Left lung (tissue), 10 donors: ENCODE data around the gene PPP1R14D. TPM values are rescaled to one million over a fixed set of nuclear protein-coding genes. Genes with fewer than 3 reads are reported as not detected.

Experiments used
- ATAC-seq: fragments of 200-7000 bp; cut with Tn5 transposase; one replicate; pipeline ENCODE4 v1.9.1; 2020; ENCODE audit warnings: moderate library complexity
- DNase-seq, 4 donors: peaks; one replicate each; pipeline ENCODE4 v3.0.0-alpha.2; 2013 to 2020
- H3K27ac ChIP-seq, 2 donors: fragments of 200-600 bp; sonication (generic) in 1 of 2; one replicate each; pipeline versions ENCODE4 v1.5.0 to v1.8.0; 2020 to 2021
- H3K27me3 ChIP-seq, 2 donors: fragments of 200-600 bp; sonication (generic) in 1 of 2; one replicate each; pipeline versions ENCODE4 v1.5.0 to v1.8.0; 2020 to 2021
- H3K36me3 ChIP-seq, 2 donors: fragments of 200-600 bp; sonication (generic) in 1 of 2; one replicate each; pipeline versions ENCODE4 v1.5.0 to v1.8.0; 2020 to 2021
- H3K4me1 ChIP-seq, 2 donors: fragments of 200-600 bp; one replicate each; pipeline ENCODE4 v1.8.0; 2021
- H3K4me3 ChIP-seq, 2 donors: fragments of 200-600 bp; sonication (generic) in 1 of 2; one replicate each; pipeline versions ENCODE4 v1.5.0 to v1.8.0; 2020 to 2021; ENCODE audit warnings: mild to moderate bottlenecking in 1 of 2
- H3K9me3 ChIP-seq, 2 donors: fragments of 200-600 bp; sonication (generic) in 1 of 2; one replicate each; pipeline versions ENCODE4 v1.5.0 to v1.8.0; 2020 to 2021
- intact Hi-C, 2 donors: fragments of 100-400 bp; cut with DNase I; formaldehyde crosslinking; loops; one replicate each; pipeline versions ENCODE4 v1.11.2 to v1.14.2; 2022
- polyA plus RNA-seq, 6 donors: library from polyadenylated mRNA; unstranded; fragments of 120-200 nt; gene quantifications; one replicate each; pipeline ENCODE4 v1.2.1, GENCODE V29; 2013; ENCODE audit not compliant: insufficient read length in 6 of 6
- total RNA-seq, 2 donors: library from RNA; stranded (reverse); fragmentation: NEBNext Ultra II Directional; extraction: Animal tissue kit (Norgen Biotek cat#: 25700); gene quantifications; one replicate each; pipeline ENCODE4 v1.2.1, GENCODE V29; 2021
- TF ChIP-seq, protein P1 (sequence below), 2 donors: fragments of 200-600 bp; sonication (generic) in 1 of 2; IDR thresholded peaks; one replicate each; pipeline versions ENCODE4 v1.5.0 to v1.8.0; 2021; ENCODE audit warnings: antibody characterized with exemption in 2 of 2
- donor health status: DM: no; HTN: yes; CAD: no.
- donor health status: DM: no; HTN: no; CAD: no.

Gene PPP1R14D
- total and polyA plus RNA-seq, 8 donors: 0.20 to 0.50 (median 0.38) TPM; not detected in 1

DNA sequence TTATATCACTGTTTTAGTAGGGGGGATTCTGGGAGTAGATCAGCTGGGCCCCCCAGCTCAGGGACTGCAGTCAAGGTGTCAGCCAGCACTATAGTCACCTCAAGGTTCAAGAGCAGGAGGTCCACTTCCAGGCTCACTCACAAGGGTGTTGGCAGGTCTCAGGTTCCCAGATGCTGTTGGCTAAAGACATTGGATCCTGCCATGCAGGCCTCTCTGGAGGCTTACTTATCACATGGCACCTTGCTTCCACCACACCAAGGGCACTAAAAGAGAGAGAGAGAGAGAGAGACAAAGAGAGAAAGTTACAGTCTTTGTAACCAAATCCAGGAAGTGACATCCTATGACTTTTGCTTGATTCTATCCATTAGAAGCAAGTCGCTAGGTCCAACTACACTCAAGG is 7.5 kb upstream of the PPP1R14D start:
- DNase-seq: no peak
- H3K27ac ChIP-seq: no peak overlapping the region
- no peaks in the 10 kb centered on the region for H3K4me1 ChIP-seq
- intact Hi-C loops: no loop called here
- ATAC-seq: no peak
- no peaks in the 10 kb centered on the region for H3K27me3 ChIP-seq
- H3K4me3 ChIP-seq: no peak overlapping the region
- H3K9me3 ChIP-seq: no peaks in the 10 kb centered on the region
- H3K36me3 ChIP-seq: no peaks in the 10 kb centered on the region
- TF ChIP-seq, protein P1, sequence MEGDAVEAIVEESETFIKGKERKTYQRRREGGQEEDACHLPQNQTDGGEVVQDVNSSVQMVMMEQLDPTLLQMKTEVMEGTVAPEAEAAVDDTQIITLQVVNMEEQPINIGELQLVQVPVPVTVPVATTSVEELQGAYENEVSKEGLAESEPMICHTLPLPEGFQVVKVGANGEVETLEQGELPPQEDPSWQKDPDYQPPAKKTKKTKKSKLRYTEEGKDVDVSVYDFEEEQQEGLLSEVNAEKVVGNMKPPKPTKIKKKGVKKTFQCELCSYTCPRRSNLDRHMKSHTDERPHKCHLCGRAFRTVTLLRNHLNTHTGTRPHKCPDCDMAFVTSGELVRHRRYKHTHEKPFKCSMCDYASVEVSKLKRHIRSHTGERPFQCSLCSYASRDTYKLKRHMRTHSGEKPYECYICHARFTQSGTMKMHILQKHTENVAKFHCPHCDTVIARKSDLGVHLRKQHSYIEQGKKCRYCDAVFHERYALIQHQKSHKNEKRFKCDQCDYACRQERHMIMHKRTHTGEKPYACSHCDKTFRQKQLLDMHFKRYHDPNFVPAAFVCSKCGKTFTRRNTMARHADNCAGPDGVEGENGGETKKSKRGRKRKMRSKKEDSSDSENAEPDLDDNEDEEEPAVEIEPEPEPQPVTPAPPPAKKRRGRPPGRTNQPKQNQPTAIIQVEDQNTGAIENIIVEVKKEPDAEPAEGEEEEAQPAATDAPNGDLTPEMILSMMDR (IDR thresholded peaks at IDR 0.05): no peak

DNA sequence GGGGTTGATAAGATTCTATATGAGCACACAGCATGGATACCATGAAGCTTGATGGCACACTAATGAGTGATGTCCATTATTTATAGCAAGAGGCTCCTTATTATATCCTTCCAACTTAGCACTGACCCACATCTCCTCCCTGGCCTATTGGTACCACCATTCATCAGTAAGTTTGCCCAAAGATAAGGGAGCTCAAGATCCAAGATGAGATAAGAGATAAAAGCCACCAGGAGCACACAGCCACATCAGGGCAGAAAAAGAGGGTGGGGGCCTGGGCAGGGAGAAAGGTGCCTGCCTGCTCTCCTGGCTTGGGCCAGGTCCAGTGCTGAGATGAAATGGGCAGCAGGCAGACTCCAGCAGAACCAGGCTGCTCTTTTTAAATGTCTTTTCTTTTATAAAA is 4.4 kb upstream of the PPP1R14D start:
- ATAC-seq: no peak
- intact Hi-C loops: no loop called here
- TF ChIP-seq, protein P1 (IDR thresholded peaks at IDR 0.05): no peak
- Histone ChIP-seq H3K36me3 (no peaks in the 10 kb centered on the region), H3K9me3 (no peaks in the 10 kb centered on the region), H3K27me3 (no peaks in the 10 kb centered on the region), H3K4me3 (no peak overlapping the region), H3K27ac (no peak overlapping the region), H3K4me1 (no peaks in the 10 kb centered on the region)
- DNase-seq: no peak

DNA sequence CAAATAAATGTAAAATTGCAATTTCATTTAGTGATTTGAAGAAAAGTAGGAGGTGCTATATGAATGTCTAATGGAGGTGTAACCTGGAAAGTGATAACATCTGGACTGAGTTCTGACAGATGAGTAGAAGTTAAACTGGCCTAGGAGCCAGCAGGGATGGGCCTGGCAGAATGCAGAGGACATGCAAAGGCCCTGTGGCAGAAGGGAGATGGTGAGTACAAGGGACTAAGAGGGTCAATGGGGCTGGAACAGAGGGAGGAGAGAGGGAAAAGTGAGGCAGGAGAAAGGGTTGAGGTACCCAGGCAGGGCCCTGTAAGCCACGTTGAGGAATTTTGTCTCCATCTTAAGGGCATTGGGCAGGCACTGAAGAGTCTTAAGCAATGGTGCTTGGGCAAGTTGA is 3.4 kb upstream of the PPP1R14D start:
- H3K9me3 ChIP-seq: no peaks in the 10 kb centered on the region
- H3K27ac ChIP-seq: no peak overlapping the region
- H3K4me3 ChIP-seq: no peak overlapping the region
- no peaks in the 10 kb centered on the region for H3K4me1 ChIP-seq
- intact Hi-C loops: no loop called here
- DNase-seq: no peak
- no peaks in the 10 kb centered on the region for H3K36me3 ChIP-seq
- TF ChIP-seq, protein P1 (IDR thresholded peaks at IDR 0.05): no peak
- no peaks in the 10 kb centered on the region for H3K27me3 ChIP-seq
- ATAC-seq: no peak

DNA sequence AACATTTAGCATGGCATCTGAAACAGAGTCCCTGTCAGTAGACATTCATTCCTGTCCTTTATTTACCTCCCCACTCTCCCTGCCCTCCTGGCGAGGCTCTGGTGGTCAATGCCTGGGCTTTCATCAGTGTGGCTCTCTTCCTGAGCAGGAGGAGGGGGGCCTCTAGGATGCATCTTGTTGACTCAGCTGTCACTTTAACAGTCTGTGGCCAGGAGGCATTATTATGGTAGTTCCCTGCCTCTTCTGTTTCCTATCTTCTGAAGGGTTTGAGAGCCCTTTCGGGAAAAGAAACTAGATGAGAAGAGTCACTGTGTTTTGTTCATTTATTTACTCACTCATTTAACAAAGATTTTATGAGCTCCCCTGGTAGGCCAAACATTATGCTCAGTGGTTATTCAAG is 2.4 kb upstream of the PPP1R14D start:
- DNase-seq (no peak), ATAC-seq (no peak)
- no peak overlapping the region for H3K27ac ChIP-seq
- H3K27me3 ChIP-seq: no peaks in the 10 kb centered on the region
- TF ChIP-seq, protein P1 (IDR thresholded peaks at IDR 0.05): no peak
- no peak overlapping the region for H3K4me3 ChIP-seq
- intact Hi-C loops: no loop called here
- no peaks in the 10 kb centered on the region for H3K4me1 ChIP-seq
- no peaks in the 10 kb centered on the region for H3K36me3 ChIP-seq
- no peaks in the 10 kb centered on the region for H3K9me3 ChIP-seq

DNA sequence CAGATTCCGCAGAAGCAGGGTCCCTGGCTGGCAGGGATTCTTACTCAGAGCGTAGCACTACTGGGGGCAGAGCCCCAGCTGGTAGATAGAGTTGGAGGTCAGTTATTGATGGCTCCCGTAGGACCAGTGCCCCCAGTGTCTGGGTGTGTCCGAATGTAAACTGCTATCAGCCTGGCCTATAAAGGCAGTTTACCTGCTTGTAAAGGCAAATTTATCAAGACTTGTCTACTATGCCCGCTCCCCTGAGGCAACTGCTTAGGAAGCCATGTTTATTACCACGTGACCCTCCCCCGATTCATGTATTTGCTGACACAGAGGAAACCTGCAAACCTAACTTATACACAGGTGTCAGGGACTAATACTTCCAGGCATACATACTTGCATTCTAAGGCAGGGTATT is 607 bp upstream of the PPP1R14D start:
- Histone ChIP-seq H3K36me3 (no peaks in the 10 kb centered on the region), H3K27me3 (no peaks in the 10 kb centered on the region), H3K4me3 (no peak overlapping the region), H3K27ac (no peak overlapping the region), H3K9me3 (no peaks in the 10 kb centered on the region), H3K4me1 (no peaks in the 10 kb centered on the region)
- DNase-seq (no peak), ATAC-seq (no peak)
- intact Hi-C loops: no loop called here
- TF ChIP-seq, protein P1 (IDR thresholded peaks at IDR 0.05): no peak
